ENCODE measurements around the gene WDFY2.

The WDFY2 gene

GRCh38 chr13:51747438-51748434, 163.5 kb downstream of the WDFY2 start:
- DNase-seq = no peak

- no peak for DNase-seq
These were observed 172.4 kb downstream of the WDFY2 start for GRCh38 chr13:51756651-51757050.

GRCh38 chr13:51758691-51759090, 174.4 kb downstream of the WDFY2 start:
- no peak for DNase-seq

DNA sequence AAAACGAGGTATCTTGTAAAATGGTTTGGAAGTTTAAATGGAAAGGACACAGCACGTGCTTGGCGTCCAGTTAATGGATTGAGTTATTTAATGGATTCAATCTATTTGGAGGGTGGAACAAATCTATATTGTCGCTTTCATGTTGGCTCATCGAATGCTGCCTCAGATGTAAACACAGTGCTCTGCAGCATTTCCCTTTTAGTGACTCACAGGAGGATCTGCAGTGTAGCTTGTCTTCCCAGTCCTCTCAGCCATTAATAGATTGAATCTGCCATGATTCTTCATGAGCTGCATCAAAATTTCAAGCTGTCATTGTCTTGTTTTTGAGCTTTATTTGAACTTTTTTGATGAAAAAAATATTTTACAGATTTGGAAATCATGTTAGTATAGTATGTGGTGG, 175.0 kb downstream of the WDFY2 start:
- no peak for DNase-seq

DNA sequence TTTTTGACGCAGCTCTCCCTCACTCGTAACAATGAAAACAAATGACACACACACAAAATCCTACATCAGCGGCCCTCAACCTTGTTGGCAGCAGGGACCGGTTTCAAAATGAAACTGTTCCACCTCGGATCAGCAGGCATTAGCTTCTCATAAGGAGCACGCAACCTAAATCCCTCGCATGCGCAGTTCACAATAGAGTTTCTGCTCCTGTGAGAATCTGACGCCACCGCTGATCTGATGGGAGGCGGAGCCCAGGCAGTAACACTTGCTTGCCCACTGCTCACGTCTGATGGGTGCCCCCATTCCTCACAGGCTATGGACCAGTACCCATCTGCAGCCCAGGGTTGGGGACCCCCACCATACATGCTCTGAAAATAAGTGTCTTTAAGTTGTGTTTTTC, 176.3 kb downstream of the WDFY2 start:
- no peak for DNase-seq

DNA sequence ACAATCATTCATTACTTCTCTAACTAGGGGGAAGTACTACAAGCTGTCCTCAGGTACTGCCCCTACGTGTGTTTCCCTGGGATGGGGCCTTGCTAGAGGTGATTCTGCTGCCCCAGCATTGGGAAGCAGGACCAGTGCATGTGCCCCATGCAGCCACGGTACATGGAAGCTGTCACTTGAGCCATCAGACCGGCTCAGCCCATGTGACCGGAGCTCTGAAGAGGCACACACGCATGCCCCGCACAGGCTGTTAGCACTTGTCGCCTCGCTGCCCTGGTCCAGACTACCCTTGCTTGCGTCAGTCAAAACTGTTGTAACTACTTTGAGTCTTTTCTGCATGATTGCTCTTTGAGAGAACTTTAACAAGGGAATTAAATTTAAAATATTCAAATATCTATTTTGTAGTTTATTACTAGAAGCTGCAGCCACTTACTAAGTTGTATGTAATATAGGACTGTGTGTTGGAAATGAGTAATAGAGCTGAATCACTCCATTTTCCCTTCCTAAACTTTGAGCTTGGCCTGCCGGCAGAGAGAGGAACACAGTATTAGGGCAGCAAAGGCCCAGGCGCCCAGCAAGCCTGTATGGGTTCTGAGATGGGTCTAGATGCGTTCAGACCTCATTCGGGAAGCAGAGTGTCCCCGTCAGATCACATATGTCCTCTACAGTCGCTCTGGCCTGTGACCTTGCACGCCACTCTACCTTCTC, 177.5 kb downstream of the WDFY2 start:
- DNase-seq = no peak

DNA sequence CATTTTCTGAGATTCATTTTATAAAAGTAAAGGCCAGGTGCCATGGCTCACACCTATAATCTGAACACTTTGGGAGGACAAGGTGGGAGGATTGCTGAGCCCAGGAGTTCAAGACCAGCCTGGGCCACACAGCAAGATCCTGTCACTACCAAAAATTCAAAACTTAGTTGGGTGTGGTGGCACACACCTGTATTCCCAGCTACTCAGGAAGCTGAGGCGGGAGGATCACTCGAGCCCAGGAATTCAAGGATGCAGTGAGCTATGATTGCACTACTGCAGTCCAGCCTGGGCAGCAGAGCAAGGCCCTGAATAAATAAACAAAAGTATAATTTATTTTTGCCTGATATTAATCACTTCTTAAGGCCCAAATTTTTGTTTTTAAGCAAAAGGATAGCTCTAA, 179.2 kb downstream of the WDFY2 start:
- no peak for DNase-seq

- DNase-seq = peak; percentile 63
These were observed 180.2 kb downstream of the WDFY2 start for GRCh38 chr13:51764184-51765141.

DNA sequence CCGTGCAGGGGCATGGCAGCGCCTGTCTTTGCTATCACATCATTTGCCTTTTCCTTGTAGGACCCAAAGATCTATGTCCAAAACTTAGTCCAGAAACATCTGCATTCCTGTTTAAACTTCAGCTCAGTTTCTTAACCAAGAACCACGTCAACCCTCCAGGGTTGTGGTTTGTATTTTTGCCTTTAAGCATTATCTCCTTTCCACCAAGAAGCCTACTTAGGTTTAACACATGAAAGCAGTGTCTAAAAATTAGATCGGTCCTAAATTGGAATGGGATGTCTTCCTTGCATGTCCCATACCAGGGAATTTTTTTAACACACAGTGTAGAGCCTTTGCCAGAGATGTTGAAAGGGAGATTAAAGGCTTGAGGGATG, 180.9 kb downstream of the WDFY2 start:
- no peak for DNase-seq

- no peak for DNase-seq
These were observed 182.8 kb downstream of the WDFY2 start for GRCh38 chr13:51767100-51767499.

GRCh38 chr13:51768378-51768921, 184.2 kb downstream of the WDFY2 start:
- no peak for DNase-seq

DNA sequence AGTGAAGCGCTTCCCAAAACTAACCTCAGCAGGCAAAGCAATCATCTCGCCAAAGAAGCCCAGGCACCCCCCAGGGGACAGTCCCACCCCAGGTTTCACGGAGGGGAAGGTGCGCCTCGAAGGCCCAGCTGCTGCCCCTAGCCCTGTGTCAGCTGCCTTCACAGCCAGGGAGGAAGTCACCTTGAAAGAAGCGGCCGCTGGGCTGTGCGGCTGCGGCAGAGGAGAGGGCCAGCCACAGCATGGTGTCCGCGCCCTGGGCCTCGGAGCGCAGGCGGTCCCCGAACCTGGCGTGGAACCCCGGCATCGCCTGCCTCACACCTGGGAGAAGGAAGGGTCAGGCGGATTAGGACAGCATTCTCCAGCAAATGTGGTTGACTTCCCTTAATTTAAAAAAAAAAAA, 184.7 kb downstream of the WDFY2 start:
- DNase-seq = no peak

GRCh38 chr13:51769455-51770127, 185.3 kb downstream of the WDFY2 start:
- no peak for DNase-seq

DNA sequence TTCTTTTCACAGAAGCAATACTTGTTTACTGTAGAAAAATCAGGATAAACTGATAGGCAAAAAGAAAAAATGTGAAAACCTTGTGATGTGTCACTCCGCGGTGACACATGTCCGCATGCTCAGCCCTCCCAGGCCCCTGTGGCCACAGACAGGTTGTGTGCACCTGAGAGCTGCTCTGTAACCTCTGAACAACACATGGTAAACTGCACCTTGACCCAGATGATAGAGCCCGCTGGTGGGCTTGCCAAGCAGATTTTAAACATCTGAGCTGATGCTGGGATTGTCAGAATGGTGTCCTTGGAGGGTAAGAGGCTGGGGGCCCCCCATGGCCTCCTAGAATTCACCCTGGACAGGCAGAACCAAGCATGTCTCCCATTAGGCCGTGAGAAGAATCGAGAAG, 185.9 kb downstream of the WDFY2 start:
- DNase-seq = no peak

DNA sequence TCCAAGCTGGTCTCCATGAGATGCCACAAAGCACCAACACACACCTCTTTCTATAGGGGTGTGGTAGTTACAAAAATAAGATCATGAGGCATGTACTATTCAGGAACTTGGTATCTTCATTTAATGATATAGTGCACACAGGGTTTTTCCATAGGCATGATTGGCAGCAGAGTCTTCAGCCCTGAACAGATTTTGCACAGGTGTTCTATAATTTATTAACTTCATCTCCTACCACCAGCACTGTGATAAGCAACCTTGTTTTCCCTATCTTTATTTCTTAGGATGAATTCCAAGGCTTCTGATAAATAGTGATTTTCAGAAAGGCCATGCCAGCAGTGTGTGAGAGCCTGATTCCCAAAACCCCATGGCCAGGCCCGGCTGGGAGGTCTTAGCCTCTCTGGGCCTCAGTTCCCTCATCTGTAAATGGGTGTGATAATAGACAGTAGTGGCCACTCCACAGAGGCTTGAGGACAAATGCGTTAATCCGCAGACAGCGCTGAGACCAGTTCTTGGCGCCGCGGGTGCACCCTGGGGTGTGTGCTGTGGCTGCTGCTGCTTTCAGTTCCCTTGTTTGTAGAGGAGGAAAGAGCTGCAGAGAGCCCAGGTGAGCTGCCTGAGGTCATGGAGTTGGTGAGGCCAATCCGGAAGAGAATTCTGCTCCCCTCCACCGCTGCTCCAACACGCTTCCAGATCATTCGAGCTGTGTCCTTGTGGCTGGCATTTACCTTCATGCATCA, 186.6 kb downstream of the WDFY2 start:
- no peak for DNase-seq

GRCh38 chr13:51771418-51772104, 187.3 kb downstream of the WDFY2 start:
- no peak for DNase-seq

- DNase-seq = no peak
These were observed 187.8 kb downstream of the WDFY2 start for GRCh38 chr13:51772105-51772455.

DNA sequence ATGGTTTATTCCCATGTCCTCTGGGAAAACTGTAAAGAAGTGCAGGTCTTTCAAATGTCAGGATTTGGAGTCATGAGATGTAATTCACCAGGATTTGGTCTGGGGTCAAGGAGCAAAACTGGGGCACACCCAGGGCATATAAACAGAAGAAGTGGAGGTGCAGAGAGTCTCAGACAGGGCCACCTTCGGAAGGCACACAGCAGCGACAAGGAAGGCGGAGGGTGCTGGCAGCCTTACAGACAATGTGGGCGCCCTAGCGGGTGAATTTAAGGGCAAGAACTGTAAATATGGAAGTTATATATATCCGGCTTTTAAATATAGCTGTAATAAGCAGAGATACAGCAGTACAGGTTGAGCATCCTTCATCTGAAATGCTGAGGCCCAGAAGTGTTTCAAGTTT, 188.5 kb downstream of the WDFY2 start:
- no peak for DNase-seq

- no peak for DNase-seq
These were observed 189.3 kb downstream of the WDFY2 start for GRCh38 chr13:51773515-51773914.

DNA sequence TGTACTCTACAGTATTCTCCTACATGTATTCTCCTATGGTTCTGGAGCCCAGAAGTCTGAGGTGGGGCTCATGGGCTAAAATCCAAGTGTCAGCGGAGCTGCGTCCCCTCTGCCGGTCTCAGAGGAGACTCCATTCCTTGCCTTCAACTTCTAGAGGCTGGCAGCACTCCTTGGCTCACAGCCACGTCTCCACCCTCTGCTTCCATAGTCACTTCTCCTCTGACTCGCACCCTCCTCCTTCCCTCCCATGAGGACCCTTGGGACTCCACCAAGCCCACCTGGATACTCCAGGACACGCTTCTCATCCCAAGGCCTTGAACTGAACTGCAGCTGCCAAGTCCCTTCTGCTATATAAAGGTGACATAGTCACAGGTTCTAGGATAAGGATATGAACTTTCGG, 191.9 kb downstream of the WDFY2 start:
- no peak for DNase-seq

DNA sequence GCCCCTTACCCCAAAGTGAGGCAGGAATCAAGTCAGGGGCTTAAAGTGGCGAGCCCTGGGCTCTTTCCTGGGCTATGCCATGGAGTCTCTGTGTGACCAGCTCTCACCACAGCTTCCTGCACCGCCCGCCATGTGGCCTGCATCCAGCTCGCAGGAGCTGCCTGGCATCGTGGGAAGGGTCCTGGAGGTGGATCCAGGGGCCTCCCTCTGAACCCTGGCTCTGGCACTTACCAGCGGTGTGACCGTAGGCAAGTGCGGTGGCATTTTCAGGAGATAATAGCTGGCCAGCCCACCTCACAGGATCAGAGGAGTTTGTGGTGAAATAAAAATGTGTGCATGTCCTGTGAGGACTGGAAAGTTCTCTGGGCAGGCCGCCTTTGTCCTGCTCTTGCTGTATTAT, 193.7 kb downstream of the WDFY2 start:
- DNase-seq = no peak

Data from kidney glomerular epithelial cell (primary cell).